Activated T-cell treated with anti-CD3 and anti-CD28 coated beads, Interleukin-2, amount 50 U/mL, for 4 hours (primary cell): ENCODE measurements around the gene MSRB2. TPM values are rescaled to one million over a fixed set of nuclear protein-coding genes. Genes with fewer than 3 reads are reported as not detected.

Experiments used
- ATAC-seq, 2 donors: fragments of 200-7000 bp; cut with Tn5 transposase; one replicate each; pipeline ENCODE4 v1.10.0; 2021
- DNase-seq: peaks from one replicate; pipeline ENCODE4 v3.0.0-alpha.2; 2020
- H3K27me3 Mint-ChIP-seq: one replicate; pipeline ENCODE4 v1.8.0; 2021; ENCODE audit warnings: low read depth, mixed read lengths
- H3K36me3 Mint-ChIP-seq: one replicate; pipeline ENCODE4 v1.8.0; 2022; ENCODE audit warnings: mixed read lengths; ENCODE audit not compliant: insufficient read depth
- H3K4me1 Mint-ChIP-seq: one replicate; pipeline ENCODE4 v1.8.0; 2021; ENCODE audit warnings: low read depth, mixed read lengths
- H3K4me3 Mint-ChIP-seq: one replicate; pipeline ENCODE4 v1.8.0; 2021; ENCODE audit warnings: mild to moderate bottlenecking, moderate library complexity, mixed read lengths
- H3K9me3 Mint-ChIP-seq: one replicate; pipeline ENCODE4 v1.8.0; 2021; ENCODE audit warnings: mixed read lengths
- total RNA-seq, 3 donors: library from RNA; stranded (reverse); gene quantifications; one replicate each; pipeline ENCODE4 v1.2.1, GENCODE V29; 2021

MSRB2 gene
- 1 to 10 TPM in 2 of 3 donors, under 1 TPM in 1; 0.99 to 1.3 (median 1.1) TPM for total RNA-seq

DNA sequence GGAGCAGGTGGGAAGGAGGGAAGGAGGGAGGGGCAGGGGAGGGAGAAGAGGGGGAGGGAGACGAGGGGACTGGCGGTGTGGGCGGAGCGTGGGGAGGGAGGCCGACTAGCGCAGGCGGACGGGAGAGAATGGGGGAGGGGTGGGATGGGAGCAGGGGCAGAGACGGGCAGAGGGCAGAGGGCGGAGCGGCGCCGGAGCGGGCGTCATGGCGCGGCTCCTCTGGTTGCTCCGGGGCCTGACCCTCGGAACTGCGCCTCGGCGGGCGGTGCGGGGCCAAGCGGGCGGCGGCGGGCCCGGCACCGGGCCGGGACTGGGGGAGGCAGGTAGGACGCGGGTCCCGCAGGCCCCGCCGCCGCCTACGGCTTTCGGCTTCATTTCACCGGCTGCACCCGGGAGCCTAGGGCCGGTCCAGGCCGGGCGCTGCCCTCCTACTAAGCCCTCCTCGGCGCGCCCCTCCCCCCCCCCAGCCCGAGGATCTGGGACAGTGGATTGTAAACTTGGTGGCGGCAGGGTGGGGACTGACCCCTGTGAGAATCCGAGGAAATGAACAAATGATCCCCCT lies at the start of gene MSRB2:
Gene MSRB2, plus strand, starts transcription at position 176 of the 562 bp plus-strand sequence. Its CDS starts 30 bp downstream, at position 206.
- peak; percentile 76 for DNase-seq
- peak within 1 kb of the TSS; percentile 84 for H3K4me3 Mint-ChIP-seq
- no peaks in the 10 kb centered on the region for H3K36me3 Mint-ChIP-seq
- peaks cover 4% of the 10 kb centered on the region for H3K9me3 Mint-ChIP-seq
- peaks cover 34% of the 10 kb centered on the region for H3K4me1 Mint-ChIP-seq
- peak; percentile 71 to 75 for ATAC-seq
- H3K27me3 Mint-ChIP-seq, result no peaks in the 10 kb centered on the region

DNA sequence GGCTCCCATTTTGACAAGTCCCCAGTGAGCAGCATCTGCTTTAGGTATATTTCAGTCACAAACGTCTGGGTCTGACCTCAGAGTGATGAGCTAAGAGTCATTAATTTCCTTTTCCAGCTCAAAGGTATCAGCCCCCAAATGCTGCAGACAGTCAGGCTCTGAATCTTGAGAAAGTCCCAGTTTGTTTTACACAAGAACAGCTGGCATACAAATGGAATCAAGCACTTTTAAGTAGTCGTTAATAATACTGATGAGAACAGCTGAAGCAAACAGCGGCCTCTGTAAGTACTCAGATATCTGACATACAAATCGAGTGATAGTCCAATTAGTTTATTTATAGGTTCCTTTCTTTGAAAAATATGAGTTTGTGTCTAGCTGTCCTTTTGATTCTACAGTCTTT lies 49.4 kb upstream of the MSRB2 start:
- Mint-ChIP-seq H3K27me3 (peaks cover 21% of the 10 kb centered on the region), H3K36me3 (no peaks in the 10 kb centered on the region), H3K9me3 (no peaks in the 10 kb centered on the region), H3K4me3 (no peak overlapping the region), H3K4me1 (no peaks in the 10 kb centered on the region)
- ATAC-seq, result no peak
- DNase-seq, result no peak

DNA sequence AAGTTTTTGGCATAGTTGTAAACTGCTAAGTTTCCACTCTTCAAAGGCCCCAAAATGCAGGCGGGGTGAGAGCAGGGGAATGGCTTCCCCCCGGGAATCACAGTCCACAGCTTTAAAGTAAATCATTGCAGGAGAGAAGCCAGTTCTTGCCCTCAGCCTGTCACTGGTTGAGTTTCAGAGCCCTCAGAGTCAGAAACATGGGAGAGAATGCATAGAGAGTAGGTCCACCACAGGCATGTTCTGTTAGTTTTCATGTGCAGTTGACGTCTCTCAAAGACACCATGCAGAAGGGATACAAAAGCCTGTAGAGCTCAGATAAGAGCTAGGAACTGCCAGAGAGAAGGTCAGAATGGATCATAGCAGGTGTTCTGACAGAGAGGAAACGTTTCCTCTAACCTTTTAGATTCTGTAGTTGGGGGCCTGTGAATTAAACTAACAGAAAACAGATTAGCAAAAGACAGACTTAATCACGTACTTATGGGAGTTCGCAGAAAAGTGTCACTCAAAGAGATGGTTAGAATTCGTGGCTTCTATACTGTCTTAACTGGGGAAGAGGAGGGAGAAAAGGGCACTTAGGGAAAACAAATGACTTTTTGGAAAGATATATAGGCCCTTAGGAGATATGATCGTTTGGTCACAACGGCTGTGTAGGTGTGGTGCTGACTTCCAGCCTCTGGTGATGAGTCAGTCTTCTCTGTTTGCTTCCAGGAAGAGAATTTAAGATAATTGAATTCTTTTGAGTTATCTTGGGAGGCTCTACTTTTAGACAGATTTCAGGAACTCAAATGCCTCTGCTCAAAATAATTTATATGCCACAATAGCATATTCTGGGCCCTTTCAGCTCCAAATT lies 48.0 kb upstream of the MSRB2 start:
- no peaks in the 10 kb centered on the region for H3K9me3 Mint-ChIP-seq
- ATAC-seq, result no peak
- H3K4me3 Mint-ChIP-seq, result no peak overlapping the region
- H3K27me3 Mint-ChIP-seq, result peaks cover 26% of the 10 kb centered on the region
- no peaks in the 10 kb centered on the region for H3K4me1 Mint-ChIP-seq
- DNase-seq, result no peak
- H3K36me3 Mint-ChIP-seq, result no peaks in the 10 kb centered on the region

DNA sequence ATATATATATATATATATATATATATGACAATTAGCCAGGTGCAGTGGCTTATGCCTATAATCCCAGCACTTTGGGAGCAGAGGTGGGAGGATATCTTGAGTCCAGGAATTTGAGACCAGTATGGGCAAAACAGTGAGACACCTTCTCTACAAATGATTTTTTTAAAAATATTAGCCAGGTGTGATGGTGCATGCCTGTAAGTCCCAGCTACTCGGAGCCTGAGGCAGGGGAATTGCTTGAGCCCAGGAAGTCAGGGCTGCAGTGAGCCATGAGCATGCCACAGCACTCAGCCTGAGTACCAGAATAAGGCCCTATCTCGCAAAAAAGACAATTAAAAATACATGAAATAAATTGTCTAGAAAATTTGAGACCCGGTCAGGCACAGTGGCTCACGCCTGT lies 47.2 kb upstream of the MSRB2 start:
- ATAC-seq (no peak), DNase-seq (no peak)
- Mint-ChIP-seq H3K36me3 (no peaks in the 10 kb centered on the region), H3K4me3 (no peak overlapping the region), H3K4me1 (no peaks in the 10 kb centered on the region), H3K27me3 (peaks cover 22% of the 10 kb centered on the region), H3K9me3 (no peaks in the 10 kb centered on the region)

DNA sequence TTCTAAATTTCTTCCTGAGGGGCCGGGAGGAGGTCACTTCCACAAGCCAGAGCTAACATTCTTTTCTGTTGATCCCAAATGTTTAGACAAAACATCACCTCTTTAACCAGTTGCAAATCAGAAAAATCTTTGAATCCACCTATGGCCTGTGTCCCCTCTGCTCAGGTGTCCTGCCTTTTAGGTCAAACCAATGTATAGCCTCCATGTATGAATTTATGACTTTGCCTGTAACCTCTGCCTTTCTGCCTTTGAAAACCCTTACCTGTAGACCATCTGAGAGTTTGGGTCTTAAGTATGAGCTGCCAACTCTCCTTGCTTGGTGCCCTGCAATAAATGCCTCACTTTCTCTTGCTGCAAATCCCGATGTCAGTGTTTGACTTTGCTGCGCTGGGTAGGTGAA lies 44.1 kb upstream of the MSRB2 start:
- Mint-ChIP-seq H3K36me3 (no peaks in the 10 kb centered on the region), H3K9me3 (no peaks in the 10 kb centered on the region), H3K4me3 (no peak overlapping the region), H3K4me1 (no peaks in the 10 kb centered on the region), H3K27me3 (peaks cover 31% of the 10 kb centered on the region)
- no peak for ATAC-seq
- DNase-seq, result no peak

DNA sequence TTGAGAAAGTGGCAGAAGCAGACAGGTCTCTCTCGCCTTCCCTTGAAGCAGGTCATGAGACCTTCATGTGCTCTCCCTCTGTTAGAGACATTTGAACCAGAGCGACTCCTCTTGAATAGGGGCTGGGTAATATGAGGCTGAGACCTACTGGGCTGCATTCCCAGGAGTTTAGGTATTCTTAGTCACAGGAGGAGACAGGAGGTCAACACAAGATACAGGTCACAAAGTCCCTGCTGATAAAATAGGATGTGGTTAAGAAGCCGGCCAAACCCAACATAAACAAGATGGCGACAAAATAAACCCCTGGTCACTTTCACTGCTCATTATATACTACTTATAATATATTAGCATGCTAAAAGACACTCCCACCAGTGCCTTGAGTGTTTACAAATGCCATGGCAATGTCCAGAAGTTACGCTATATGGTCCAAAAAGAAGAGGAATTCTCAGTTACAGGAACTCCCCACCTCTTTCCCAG lies 43.5 kb upstream of the MSRB2 start:
- ATAC-seq (no peak), DNase-seq (no peak)
- no peaks in the 10 kb centered on the region for H3K4me1 Mint-ChIP-seq
- peaks cover 35% of the 10 kb centered on the region for H3K27me3 Mint-ChIP-seq
- no peaks in the 10 kb centered on the region for H3K9me3 Mint-ChIP-seq
- no peaks in the 10 kb centered on the region for H3K36me3 Mint-ChIP-seq
- H3K4me3 Mint-ChIP-seq, result no peak overlapping the region

DNA sequence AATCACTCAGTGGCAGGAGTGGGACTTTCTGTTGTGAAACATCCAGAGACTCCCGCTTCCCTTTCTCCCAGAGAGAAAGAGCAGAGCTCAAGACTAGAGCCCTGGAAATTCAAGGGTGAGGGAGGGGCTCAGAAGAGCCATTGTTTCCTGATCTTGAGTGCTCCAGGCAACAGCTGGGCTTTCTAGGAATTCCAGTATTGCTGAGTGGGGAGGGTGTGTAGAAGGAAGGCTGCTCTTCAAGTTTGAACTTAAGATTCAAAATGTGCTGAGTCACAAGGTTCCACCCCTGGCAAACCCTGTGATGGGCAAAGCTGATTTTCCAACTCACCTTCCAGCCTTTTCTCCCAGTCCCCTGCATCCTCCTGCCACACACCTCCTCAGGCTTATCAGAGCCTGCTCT lies 42.3 kb upstream of the MSRB2 start:
- H3K4me1 Mint-ChIP-seq, result no peaks in the 10 kb centered on the region
- H3K36me3 Mint-ChIP-seq, result no peaks in the 10 kb centered on the region
- H3K9me3 Mint-ChIP-seq, result no peaks in the 10 kb centered on the region
- H3K27me3 Mint-ChIP-seq, result peaks cover 29% of the 10 kb centered on the region
- no peak overlapping the region for H3K4me3 Mint-ChIP-seq
- ATAC-seq (no peak), DNase-seq (no peak)

DNA sequence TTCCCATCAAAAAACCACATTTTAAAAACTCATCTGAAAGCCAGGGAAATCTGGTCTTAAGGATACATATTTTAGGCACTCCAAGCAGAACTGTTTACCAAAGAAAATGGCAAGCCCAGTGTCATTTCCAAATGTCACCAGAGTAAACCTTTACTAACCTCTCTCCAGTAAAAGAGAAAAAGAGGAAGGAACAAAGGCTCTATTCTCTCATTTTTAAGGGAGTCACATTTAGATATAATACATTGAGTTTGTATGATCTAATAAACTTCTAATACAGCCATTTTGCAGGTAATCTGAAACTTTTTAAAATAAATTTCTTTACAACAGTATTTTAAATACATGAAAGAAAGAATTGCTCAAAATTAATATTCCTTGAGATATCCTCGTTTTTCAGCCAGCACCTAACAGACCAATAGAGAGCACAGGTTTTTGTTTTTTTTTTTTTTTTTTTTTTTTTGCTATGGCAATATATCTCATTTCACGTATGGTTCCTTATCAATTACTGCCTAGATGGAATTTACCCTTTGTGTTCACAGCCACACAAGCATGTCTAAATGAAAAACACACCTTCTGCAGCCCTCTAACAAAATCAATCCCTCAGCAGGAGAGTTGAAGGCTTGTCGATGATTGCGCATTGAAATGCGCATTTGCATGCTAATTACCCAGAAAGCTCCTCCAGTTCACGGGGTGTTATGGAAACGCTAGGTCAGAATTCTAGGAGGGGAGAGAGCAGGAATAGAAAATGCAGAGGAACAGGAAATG lies 39.8 kb upstream of the MSRB2 start:
- Mint-ChIP-seq H3K36me3 (no peaks in the 10 kb centered on the region), H3K27me3 (peaks cover 22% of the 10 kb centered on the region), H3K9me3 (peaks cover 13% of the 10 kb centered on the region)

DNA sequence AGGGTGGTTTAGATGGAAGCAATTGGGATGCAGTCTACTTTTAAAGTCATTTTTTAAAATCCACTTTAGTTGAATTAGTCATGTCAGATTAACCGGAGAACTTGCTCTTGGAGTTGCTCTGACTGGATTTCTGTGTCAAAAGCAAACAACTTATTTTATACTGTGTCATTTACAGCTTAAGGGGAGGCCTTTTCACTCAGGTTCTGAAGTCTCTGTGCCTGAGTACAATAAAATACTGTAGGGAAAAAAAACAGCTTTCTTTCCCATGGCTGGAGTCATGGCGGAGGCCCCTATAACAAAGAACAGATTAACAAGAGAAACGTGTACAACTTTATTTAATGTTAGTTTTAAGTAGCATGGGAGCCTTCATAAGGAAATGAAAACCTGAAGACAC lies 39.2 kb upstream of the MSRB2 start:
- Mint-ChIP-seq H3K4me3 (no peak overlapping the region), H3K9me3 (peaks cover 13% of the 10 kb centered on the region), H3K36me3 (no peaks in the 10 kb centered on the region), H3K27me3 (peaks cover 21% of the 10 kb centered on the region), H3K4me1 (no peaks in the 10 kb centered on the region)
- ATAC-seq (no peak), DNase-seq (no peak)

More for the DNA sequence above, 39.8 kb upstream of the MSRB2 start:
- Mint-ChIP-seq H3K4me3 (no peak overlapping the region), H3K4me1 (no peaks in the 10 kb centered on the region)
- no peak for DNase-seq
- ATAC-seq, result no peak

DNA sequence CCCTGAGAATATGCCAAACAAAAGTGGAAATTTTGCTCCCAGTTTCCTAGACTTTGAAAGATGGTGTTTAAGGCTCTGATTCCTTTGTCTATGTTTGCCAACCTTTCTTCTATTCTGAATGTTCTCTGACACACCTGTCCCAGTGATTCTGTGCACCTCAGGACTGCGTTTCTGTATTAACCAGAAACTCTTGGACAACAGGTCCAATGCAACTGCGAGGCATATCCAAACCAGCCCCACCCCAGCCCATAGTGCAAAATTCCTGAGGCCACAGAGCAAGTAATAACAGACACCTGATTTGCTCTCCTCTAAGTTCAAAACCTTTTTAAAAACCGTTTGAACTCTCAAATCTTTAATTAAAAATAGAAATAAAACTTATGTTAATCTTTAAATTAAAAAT lies 37.0 kb upstream of the MSRB2 start:
- H3K27me3 Mint-ChIP-seq, result peaks cover 15% of the 10 kb centered on the region
- DNase-seq (no peak), ATAC-seq (no peak)
- H3K36me3 Mint-ChIP-seq, result no peaks in the 10 kb centered on the region
- H3K4me3 Mint-ChIP-seq, result no peak overlapping the region
- H3K4me1 Mint-ChIP-seq, result no peaks in the 10 kb centered on the region
- peaks cover 13% of the 10 kb centered on the region for H3K9me3 Mint-ChIP-seq

DNA sequence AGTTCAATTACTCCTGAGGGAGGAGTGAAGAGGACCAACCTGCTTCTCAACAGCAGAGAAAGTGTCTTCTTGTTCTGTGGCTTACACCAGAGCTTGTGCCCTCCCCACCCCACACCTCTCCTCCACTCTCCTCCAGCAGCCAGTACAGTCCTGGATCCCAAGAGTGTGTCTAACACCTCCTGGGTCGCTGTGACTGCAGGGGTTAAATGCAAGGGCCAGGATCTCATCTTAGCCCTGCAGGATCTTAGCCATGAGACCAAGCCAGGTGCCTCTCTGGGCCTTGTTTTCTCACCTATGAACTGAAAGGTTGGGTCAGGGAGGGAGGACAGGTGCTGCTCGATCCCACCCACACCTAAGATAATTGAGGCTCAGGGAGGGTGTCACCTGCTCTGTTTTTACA lies 34.5 kb upstream of the MSRB2 start:
- no peaks in the 10 kb centered on the region for H3K36me3 Mint-ChIP-seq
- DNase-seq, result no peak
- no peak overlapping the region for H3K4me3 Mint-ChIP-seq
- no peaks in the 10 kb centered on the region for H3K4me1 Mint-ChIP-seq
- peaks cover 13% of the 10 kb centered on the region for H3K9me3 Mint-ChIP-seq
- ATAC-seq, result no peak
- peaks cover 9% of the 10 kb centered on the region for H3K27me3 Mint-ChIP-seq

DNA sequence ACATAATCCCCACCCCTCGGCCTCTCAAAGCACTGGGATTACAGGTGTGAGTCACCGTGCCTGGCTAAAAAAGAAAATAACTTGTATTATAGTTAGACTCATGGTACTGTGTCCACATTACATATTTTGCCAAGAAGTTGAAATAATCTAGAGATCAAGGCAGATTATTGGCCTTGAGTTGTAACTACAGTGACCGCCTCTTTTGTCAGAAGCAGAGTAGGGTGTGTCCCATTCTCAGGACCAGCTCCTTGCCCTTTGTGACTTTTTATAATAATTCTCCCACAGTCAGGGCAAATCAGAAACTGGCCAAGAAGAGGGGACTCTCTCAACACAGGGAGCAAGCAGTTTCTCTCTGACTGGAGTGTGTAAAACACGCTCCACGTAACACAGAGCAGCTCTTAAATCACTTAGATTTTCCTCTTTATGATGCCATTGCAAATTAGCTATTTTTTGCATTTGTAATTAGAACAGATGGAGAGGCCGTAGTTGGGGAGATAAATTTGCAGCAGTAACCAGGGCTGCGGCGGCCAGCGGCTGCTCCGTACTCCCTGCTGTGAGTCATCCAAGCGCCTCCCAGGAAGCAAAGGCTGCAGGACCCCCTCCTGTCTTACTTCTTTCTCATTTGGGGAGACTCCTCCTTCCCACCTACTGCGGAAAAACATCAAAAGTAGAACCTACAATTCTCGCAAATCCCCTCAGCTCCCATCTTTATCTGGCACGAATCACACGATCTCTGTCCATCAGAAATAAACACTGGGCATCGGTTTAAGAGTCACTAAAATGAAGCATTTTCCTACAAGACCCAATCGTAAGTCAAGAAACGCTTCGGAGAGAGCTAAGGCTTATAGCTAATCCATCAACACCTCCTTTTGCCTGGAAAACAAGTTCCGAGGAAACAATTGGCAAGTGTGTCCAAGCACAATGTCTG lies 32.1 kb upstream of the MSRB2 start:
- no peak for ATAC-seq
- DNase-seq, result no peak
- peaks cover 5% of the 10 kb centered on the region for H3K27me3 Mint-ChIP-seq
- no peaks in the 10 kb centered on the region for H3K36me3 Mint-ChIP-seq
- peaks cover 13% of the 10 kb centered on the region for H3K9me3 Mint-ChIP-seq
- no peak overlapping the region for H3K4me3 Mint-ChIP-seq
- H3K4me1 Mint-ChIP-seq, result no peaks in the 10 kb centered on the region

DNA sequence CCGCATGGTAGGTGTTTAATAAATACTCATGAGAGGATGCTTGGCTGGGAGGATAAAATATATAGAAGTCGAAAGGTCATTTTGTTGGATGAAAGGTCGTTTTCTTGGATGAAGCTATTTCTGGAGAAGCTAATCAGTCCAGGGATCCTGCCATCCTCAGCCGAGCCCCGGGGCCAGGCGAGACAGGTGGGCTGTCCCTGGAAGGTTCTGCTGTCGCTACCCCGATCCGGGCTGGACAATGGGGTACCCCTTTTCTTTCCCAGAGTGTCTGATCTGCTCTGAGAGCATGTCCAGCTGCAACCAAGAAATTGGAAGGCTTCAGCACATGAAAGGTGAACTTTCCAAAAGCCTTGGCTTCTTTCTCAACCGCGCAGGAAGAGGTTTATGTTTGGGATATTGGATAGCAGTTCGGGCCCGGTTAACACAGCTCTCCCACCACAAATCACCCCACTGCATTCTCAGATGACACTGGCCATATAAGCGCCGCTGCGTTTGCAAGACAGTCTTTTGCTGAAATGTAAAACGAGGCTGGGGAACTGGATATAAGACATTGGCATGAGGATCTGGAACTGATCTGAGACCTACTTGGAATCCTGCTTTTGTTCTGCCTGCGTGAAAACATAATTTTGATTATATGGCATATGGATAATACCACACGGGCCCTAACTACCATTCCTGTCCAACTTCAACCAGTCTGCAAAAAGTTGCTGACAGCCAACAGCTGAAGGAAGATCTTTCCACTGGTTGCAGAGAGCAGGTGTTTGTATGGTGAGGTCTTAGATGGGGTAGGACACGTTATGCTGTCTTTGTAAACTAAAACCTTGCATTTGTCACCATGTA lies 31.2 kb upstream of the MSRB2 start:
- no peak for ATAC-seq
- Mint-ChIP-seq H3K36me3 (no peaks in the 10 kb centered on the region), H3K27me3 (peaks cover 5% of the 10 kb centered on the region)

More for the DNA sequence above, 31.2 kb upstream of the MSRB2 start:
- H3K9me3 Mint-ChIP-seq, result peaks cover 7% of the 10 kb centered on the region
- H3K4me1 Mint-ChIP-seq, result peaks cover 2% of the 10 kb centered on the region
- no peak overlapping the region for H3K4me3 Mint-ChIP-seq
- no peak for DNase-seq
